Loucy (cell line): ENCODE results near the gene FNDC1.

ENCODE experiments used
- CTCF ChIP-seq: fragments of 200-600 bp; sonication (generic); conservative IDR thresholded peaks from 2 replicates; pipeline ENCODE4 v1.5.1; 2014; ENCODE audit warnings: mild to moderate bottlenecking, antibody characterized with exemption, low read length
- EZH2phosphoT487 ChIP-seq: fragments of 200-600 bp; IDR thresholded peaks from 2 replicates; pipeline ENCODE4 v1.6.1; 2018; ENCODE audit warnings: antibody characterized with exemption, mild to moderate bottlenecking, moderate library complexity, borderline replicate concordance

- no peak for TF ChIP-seq CTCF
- no peak for TF ChIP-seq EZH2phosphoT487
Observed at GRCh38 chr6:159163901-159164370, 5.3 kb upstream of the FNDC1 start.
